IPS DF 6.9 (cell line): ENCODE results near the gene DCAF4.

Source experiments
- DNase-seq: peaks from one replicate; pipeline ENCODE4 v3.0.0-alpha.2; 2013; ENCODE audit warnings: low read depth, low spot score
- H3K27ac ChIP-seq: one replicate; pipeline ENCODE4 v1.5.1; 2013; ENCODE audit warnings: low read length, control low read depth
- H3K27me3 ChIP-seq: 2 replicates; pipeline ENCODE4 v1.6.1; 2013; ENCODE audit warnings: mild to moderate bottlenecking, low read length; ENCODE audit not compliant: control insufficient read depth, insufficient read depth
- H3K36me3 ChIP-seq: 2 replicates; pipeline ENCODE4 v1.6.1; 2013; ENCODE audit warnings: low read length; ENCODE audit not compliant: control insufficient read depth, insufficient read depth
- H3K4me1 ChIP-seq: 2 replicates; pipeline ENCODE4 v1.6.1; 2013; ENCODE audit warnings: low read length; ENCODE audit not compliant: control insufficient read depth, insufficient read depth
- H3K4me3 ChIP-seq: 2 replicates; pipeline ENCODE4 v1.5.1; 2013; ENCODE audit warnings: mild to moderate bottlenecking, low read length
- H3K9me3 ChIP-seq: 2 replicates; pipeline ENCODE4 v1.6.1; 2013; ENCODE audit warnings: low read length, inconsistent platforms; ENCODE audit not compliant: control insufficient read depth, insufficient read depth
- WGBS: extraction: QIAGEN DNeasy Blood & Tissue Kit; methylation state at CpG from one replicate; pipeline ENCODE4 v1.1.7; 2013; ENCODE audit warnings: mixed read lengths, missing lambda C conversion rate; ENCODE audit not compliant: insufficient read length, insufficient coverage; 5-methylcytosine and 5-hydroxymethylcytosine counted together

DCAF4 gene

DNA sequence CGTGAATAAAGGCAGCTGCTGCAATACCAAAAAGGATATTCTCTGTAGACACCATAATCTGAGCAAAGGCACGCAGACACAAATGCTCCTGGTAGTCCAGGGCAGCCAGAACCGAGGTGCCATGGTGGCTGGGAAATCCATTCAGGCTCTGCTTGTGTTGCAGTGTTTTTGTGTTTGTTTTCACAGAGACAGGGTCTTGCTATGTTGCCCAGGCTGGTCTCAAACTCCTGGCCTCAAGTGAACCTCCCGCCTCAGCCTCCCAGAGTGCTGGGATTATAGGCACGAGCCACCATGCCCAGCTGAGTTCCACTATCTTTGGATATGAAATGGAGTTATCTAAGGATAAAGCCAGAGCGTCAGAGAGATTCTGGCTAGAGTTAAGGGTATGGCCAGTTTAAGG, 39.8 kb downstream of the DCAF4 start:
- Histone ChIP-seq H3K9me3 (no peaks in the 10 kb centered on the region), H3K4me3 (no peak overlapping the region), H3K36me3 (0 out of 2 replicates have a peak, but pooled peaks cover 6% of the 10 kb centered on the region), H3K4me1 (no peaks in the 10 kb centered on the region), H3K27me3 (no peaks in the 10 kb centered on the region), H3K27ac (no peak overlapping the region)
- WGBS: no CpG with 5 or more reads among the region's 6 CpGs
- DNase-seq: no peak

DNA sequence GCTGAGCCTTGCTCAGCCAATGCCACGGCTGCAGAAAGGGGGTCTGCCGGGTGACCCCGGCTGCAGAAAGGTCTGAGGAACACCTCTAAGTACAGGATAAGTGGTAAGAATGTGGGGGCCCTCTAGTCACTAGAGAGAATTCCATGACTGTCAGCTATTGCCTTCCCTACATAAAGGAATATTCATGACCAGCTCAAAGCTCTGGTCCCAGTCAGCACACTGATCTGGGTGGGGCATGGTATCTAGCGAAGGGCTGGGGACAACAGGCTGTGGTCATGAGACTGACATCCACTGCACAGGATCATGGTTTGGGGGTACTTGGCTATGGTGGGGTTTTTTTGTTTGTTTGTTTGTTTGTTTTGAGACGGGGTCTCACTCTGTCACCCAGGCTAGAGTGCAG, 42.1 kb downstream of the DCAF4 start:
- H3K27me3 ChIP-seq: no peaks in the 10 kb centered on the region
- H3K9me3 ChIP-seq: no peaks in the 10 kb centered on the region
- H3K27ac ChIP-seq: no peak overlapping the region
- DNase-seq: no peak
- H3K4me1 ChIP-seq: no peaks in the 10 kb centered on the region
- H3K36me3 ChIP-seq: peaks cover 6% of the 10 kb centered on the region; the same call in 1 of the 2 replicates
- H3K4me3 ChIP-seq: no peak overlapping the region
- WGBS: no CpG with 5 or more reads among the region's 5 CpGs

GRCh38 chr14:72970058-72970630, 43.9 kb downstream of the DCAF4 start:
- Histone ChIP-seq H3K36me3 (peaks cover 16% of the 10 kb centered on the region; the same call in 1 of the 2 replicates), H3K4me1 (no peaks in the 10 kb centered on the region), H3K9me3 (no peaks in the 10 kb centered on the region), H3K27me3 (no peaks in the 10 kb centered on the region), H3K4me3 (no peak overlapping the region), H3K27ac (no peak overlapping the region)
- DNase-seq: no peak
- no CpG with 5 or more reads among the region's 17 CpGs for WGBS

- no CpG with 5 or more reads among the region's 20 CpGs for WGBS
- peaks cover 16% of the 10 kb centered on the region; the same call in 1 of the 2 replicates for H3K36me3 ChIP-seq
Observed at GRCh38 chr14:72970824-72971434, 44.7 kb downstream of the DCAF4 start.

GRCh38 chr14:72974661-72975060, 48.4 kb downstream of the DCAF4 start:
- no peaks in the 10 kb centered on the region for H3K27me3 ChIP-seq
- no peaks in the 10 kb centered on the region for H3K4me1 ChIP-seq
- no peak overlapping the region for H3K27ac ChIP-seq
- H3K36me3 ChIP-seq: peaks cover 14% of the 10 kb centered on the region; the same call in 1 of the 2 replicates
- WGBS: no CpG with 5 or more reads among the region's 12 CpGs
- H3K4me3 ChIP-seq: no peak overlapping the region
- DNase-seq: no peak
- H3K9me3 ChIP-seq: no peaks in the 10 kb centered on the region

More at GRCh38 chr14:72970824-72971434, 44.7 kb downstream of the DCAF4 start:
- Histone ChIP-seq H3K27ac (no peak overlapping the region), H3K4me3 (no peak overlapping the region), H3K4me1 (no peaks in the 10 kb centered on the region), H3K27me3 (no peaks in the 10 kb centered on the region), H3K9me3 (no peaks in the 10 kb centered on the region)
- no peak for DNase-seq

DNA sequence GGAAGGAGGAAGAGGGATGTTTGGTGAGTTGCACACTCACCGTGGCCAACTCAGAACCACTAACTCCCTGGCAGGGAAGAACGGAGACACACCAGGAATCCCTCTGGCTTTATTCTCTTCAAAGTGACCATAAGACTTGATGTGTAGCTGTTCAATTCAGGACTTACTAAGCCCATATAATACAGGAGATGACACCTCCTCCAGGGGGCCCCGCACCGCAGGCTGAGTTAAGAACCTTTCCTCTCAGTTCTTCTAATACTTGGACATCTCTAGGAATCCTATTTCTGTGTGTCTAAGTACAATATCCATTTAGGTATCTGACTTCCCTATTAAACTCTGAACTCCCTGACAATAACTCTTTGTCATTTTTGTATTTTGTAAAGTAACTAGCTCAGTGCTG, 49.5 kb downstream of the DCAF4 start:
- H3K27me3 ChIP-seq: no peaks in the 10 kb centered on the region
- DNase-seq: no peak
- WGBS: no CpG with 5 or more reads among the region's 4 CpGs

DNA sequence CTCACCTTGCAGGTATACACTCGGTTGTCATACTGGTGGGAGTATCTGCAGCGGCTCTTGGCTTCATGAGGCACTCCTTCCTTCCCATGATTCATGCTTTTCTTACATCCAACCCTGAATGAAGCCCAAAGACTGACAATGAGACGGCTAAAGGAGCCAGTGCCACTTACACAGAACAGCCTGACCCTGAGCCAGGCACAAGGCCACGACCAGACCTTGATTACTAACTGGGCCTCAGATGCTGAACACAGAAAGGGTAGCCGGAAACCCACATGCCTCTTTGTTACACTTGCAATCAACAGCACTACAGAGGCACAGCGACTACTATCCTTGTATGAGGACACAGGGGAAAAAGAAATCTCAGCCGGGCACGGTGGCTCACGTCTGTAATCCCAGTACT, 52.6 kb downstream of the DCAF4 start:
- no peak for DNase-seq
- Histone ChIP-seq H3K9me3 (no peaks in the 10 kb centered on the region), H3K27ac (no peak overlapping the region), H3K4me1 (peaks cover 5% of the 10 kb centered on the region; the same call in 1 of the 2 replicates), H3K36me3 (peaks cover 9% of the 10 kb centered on the region; the same call in 1 of the 2 replicates), H3K27me3 (no peaks in the 10 kb centered on the region), H3K4me3 (no peak overlapping the region)
- no CpG with 5 or more reads among the region's 9 CpGs for WGBS

More for the DNA sequence above, 49.5 kb downstream of the DCAF4 start:
- no peaks in the 10 kb centered on the region for H3K9me3 ChIP-seq
- no peak overlapping the region for H3K27ac ChIP-seq
- H3K4me3 ChIP-seq: no peak overlapping the region
- peaks cover 3% of the 10 kb centered on the region; the same call in 1 of the 2 replicates for H3K4me1 ChIP-seq
- peaks cover 11% of the 10 kb centered on the region; the same call in 1 of the 2 replicates for H3K36me3 ChIP-seq

GRCh38 chr14:72980863-72981262, 54.6 kb downstream of the DCAF4 start:
- Histone ChIP-seq H3K9me3 (no peaks in the 10 kb centered on the region), H3K4me1 (peaks cover 5% of the 10 kb centered on the region; the same call in 1 of the 2 replicates), H3K36me3 (no peaks in the 10 kb centered on the region), H3K27me3 (no peaks in the 10 kb centered on the region), H3K27ac (no peak overlapping the region), H3K4me3 (no peak overlapping the region)
- no CpG with 5 or more reads among the region's 8 CpGs for WGBS
- no peak for DNase-seq

DNA sequence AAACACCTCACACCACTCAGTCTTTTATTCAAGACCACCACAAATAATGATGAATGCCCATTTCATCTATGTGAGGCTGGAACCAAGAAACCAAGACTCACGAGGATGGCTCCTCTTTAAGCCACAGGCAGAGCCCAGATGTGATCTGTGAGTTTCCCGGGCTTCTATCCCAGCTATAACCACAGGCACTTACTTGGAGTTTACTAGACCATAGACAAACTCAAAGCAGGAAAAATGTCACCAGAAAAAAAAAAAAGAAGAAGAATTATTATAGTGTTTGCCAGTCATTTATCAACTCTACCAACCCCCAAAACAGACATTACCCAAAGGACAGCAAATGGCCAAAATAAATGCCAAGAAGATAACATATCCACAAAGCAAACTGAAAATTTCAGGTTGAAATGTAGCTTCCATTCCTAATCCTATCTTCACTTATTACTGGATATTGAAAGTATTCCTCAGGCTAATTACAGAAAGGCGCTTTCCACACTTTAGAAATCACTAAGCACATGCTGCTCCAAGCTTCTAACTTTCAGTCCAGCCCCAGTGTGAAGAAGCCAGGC, 56.0 kb downstream of the DCAF4 start:
- H3K4me3 ChIP-seq: no peak overlapping the region
- WGBS: no CpG with 5 or more reads among the region's 3 CpGs
- H3K9me3 ChIP-seq: no peaks in the 10 kb centered on the region
- H3K4me1 ChIP-seq: peaks cover 5% of the 10 kb centered on the region; the same call in 1 of the 2 replicates
- H3K27ac ChIP-seq: no peak overlapping the region
- no peaks in the 10 kb centered on the region for H3K36me3 ChIP-seq
- H3K27me3 ChIP-seq: no peaks in the 10 kb centered on the region
- no peak for DNase-seq

GRCh38 chr14:72986214-72986613, 60.0 kb downstream of the DCAF4 start:
- WGBS: no CpG with 5 or more reads among the region's 3 CpGs
- no peaks in the 10 kb centered on the region for H3K36me3 ChIP-seq
- DNase-seq: no peak

More at GRCh38 chr14:72986214-72986613, 60.0 kb downstream of the DCAF4 start:
- Histone ChIP-seq H3K4me1 (no peaks in the 10 kb centered on the region), H3K27me3 (no peaks in the 10 kb centered on the region), H3K27ac (no peak overlapping the region), H3K9me3 (no peaks in the 10 kb centered on the region), H3K4me3 (no peak overlapping the region)
